AG09309 (cell line): Measurements from ENCODE around the gene CCNB1IP1.

Experiments used
- DNase-seq: peaks from one replicate; pipeline ENCODE4 v3.0.0-alpha.2; 2010; ENCODE audit warnings: low read depth
- H3K4me3 ChIP-seq: 2 replicates; pipeline ENCODE4 v1.5.1; 2011; ENCODE audit warnings: mild to moderate bottlenecking, low read depth, low read length, moderate library complexity; ENCODE audit not compliant: control insufficient read depth
- CTCF ChIP-seq: IDR thresholded peaks from 2 replicates; pipeline ENCODE4 v1.5.1; 2011; ENCODE audit warnings: mild to moderate bottlenecking, low read depth, low read length, inconsistent platforms; ENCODE audit not compliant: insufficient read depth, control insufficient read depth; ENCODE audit errors: missing control alignments

CCNB1IP1 gene

GRCh38 chr14:20350282-20350681 lies 17.2 kb upstream of the CCNB1IP1 start:
- TF ChIP-seq CTCF: no peak
- no peak overlapping the region for H3K4me3 ChIP-seq
- DNase-seq: no peak

GRCh38 chr14:20347747-20348146 lies 14.7 kb upstream of the CCNB1IP1 start:
- H3K4me3 ChIP-seq: no peak overlapping the region
- no peak for DNase-seq
- TF ChIP-seq CTCF: no peak

- TF ChIP-seq CTCF: no peak
- no peak for DNase-seq
- no peak overlapping the region for H3K4me3 ChIP-seq
These were observed 13.6 kb upstream of the CCNB1IP1 start for GRCh38 chr14:20346713-20347112.

DNA sequence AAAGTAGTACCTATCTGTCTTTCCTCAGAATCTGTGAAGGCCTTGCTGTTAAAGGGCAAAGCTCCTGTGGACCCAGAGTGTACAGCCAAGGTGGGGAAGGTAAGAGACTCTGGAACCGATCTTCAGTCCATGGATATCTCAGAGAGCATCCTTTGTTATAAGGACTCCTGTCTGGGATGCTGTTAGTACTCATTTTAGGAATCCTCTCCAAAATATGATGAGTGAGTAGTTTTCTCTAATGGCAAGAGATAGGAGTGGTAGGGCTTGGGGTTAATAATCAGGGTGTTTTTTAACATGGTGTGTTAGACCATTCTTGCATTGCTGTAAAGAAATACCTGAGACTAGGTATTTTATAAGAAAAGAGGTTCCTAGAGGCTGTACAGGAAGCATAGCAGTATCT lies 12.3 kb upstream of the CCNB1IP1 start:
- H3K4me3 ChIP-seq: no peak overlapping the region
- DNase-seq: no peak
- no peak for TF ChIP-seq CTCF

- TF ChIP-seq CTCF: no peak
- no peak for DNase-seq
- H3K4me3 ChIP-seq: peak overlapping the region; percentile 65
These were observed 10.8 kb upstream of the CCNB1IP1 start for GRCh38 chr14:20343862-20344220.

DNA sequence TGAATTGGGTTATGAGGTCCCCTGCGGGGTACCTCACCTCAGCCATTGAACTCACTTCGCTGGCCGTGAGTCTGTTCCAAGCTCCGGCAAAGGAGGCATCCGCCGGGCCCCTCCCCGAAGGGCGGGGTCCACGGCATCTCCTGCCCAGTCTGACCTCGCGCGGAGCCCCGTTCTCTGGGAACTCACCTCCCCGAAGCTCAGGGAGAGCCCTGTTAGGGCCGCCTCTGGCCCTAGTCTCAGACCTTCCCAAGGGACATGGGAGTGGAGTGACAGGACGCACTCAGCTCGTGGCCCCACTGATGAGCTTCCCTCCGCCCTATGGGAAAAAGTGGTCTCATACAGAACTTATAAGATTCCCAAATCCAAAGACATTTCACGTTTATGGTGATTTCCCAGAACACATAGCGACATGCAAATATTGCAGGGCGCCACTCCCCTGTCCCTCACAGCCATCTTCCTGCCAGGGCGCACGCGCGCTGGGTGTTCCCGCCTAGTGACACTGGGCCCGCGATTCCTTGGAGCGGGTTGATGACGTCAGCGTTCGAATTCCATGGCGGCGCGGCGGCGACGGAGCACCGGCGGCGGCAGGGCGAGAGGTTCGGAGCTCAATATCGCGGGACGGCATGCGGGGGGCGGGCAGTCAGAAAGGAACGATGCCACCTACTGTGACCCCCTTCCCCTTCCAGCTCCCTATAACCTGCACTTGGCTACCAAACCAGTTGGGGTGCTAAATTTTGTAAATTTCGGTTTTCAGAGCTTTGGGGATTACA lies 10.2 kb upstream of the CCNB1IP1 start, which contains the start of gene PARP2:
Gene PARP2, plus strand, starts transcription at position 544 of the 770 bp plus-strand sequence. Its CDS starts 7 bp downstream, at position 551.
- no peak for TF ChIP-seq CTCF
- peak; percentile 99 for DNase-seq
- H3K4me3 ChIP-seq: peak within 1 kb of the TSS; percentile 66
